Right lobe of liver (tissue), 4 donors: ENCODE data around the gene TMEM60.

Experiments
- CTCF ChIP-seq, 4 donors: fragments of 200-600 bp in 3 of 4; fragments of 450-650 bp in 1 of 4; IDR thresholded peaks; one replicate each; pipeline versions ENCODE4 v1.5.1 to v1.8.0; 2016 to 2022; ENCODE audit warnings: antibody characterized with exemption in 4 of 4, mild to moderate bottlenecking in 2 of 4
- POLR2A ChIP-seq: fragments of 450-650 bp; IDR thresholded peaks from one replicate; pipeline ENCODE4 v1.6.1; 2017; ENCODE audit warnings: antibody characterized with exemption, mild to moderate bottlenecking
- donor health status: DM: no; HTN: no; CAD: no.
- donor health status: DM: no; HTN: no; CAD: no.
- donor health status: DM: no; HTN: yes; CAD: no.

GRCh38 chr7:77753173-77753572 is 45.1 kb downstream of the TMEM60 start:
- TF ChIP-seq CTCF (IDR thresholded peaks at IDR 0.05) (no peak), POLR2A (no peak)
